ENCODE data around the gene STARD9. TPM values are rescaled to one million over a fixed set of nuclear protein-coding genes. Genes with fewer than 3 reads are reported as not detected.

The STARD9 gene
- total and polyA plus RNA-seq, 2 of the 13 experiments (the other 11 are each of a cell fraction or from before 2014, with no cell fraction given), result 5.3 to 7.5 TPM

DNA sequence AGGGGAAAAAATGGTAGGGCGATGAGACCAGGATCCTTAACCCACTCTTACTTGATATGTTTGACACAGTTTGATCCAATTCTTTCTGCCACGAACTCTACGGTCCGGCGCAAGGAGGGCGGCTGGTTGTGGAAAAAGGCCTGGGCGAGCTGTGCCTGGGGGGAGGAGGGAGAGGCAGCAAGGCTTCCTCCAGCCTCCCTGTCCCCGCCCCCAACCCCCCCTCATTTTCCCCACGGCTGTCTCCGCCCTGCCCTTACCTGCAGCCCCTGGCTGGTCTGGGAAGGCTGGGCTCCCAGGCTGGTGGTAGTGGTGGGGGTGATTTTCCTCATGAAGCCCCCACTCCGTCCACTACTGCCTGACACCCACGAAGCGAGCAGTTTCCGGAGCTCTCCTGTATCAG, 153.6 kb downstream of the STARD9 start:
- Histone ChIP-seq H3K36me3 (replicated peaks in 1 of 2; ENCODE audit: control insufficient read depth in 1 of 2, insufficient read depth in 2 of 2, low read length in 2 of 2) (peaks cover 54 to 91% of the 10 kb centered on the region in 2 experiments), H3K4me1 (ENCODE audit: insufficient read depth, low read length) (no peaks in the 10 kb centered on the region), H2AFZ (ENCODE audit: low read length) (no peak overlapping the region), H4K20me1 (ENCODE audit: insufficient read depth, low read length) (no peaks in the 10 kb centered on the region), H3K9ac (ENCODE audit: insufficient read depth, low read depth, low read length) (no peak overlapping the region), H3K9me3 (ENCODE audit: low read length) (no peaks in the 10 kb centered on the region), H3K27me3 (ENCODE audit: control insufficient read depth in 1 of 2, insufficient read depth in 2 of 2, low read length in 2 of 2) (no peaks in the 10 kb centered on the region), H3K79me2 (ENCODE audit: insufficient read depth, low read length) (no peaks in the 10 kb centered on the region), H3K4me3 (replicated peaks in 1 of 3; ENCODE audit: insufficient read depth in 1 of 3, low read depth in 2 of 3, low read length in 3 of 3) (no peak overlapping the region), H3K4me2 (ENCODE audit: low read depth, low read length) (no peak overlapping the region), H3K27ac (ENCODE audit: extremely low read length, insufficient read depth, low read length) (no peak overlapping the region)
- ATAC-seq (no peak), DNase-seq (ENCODE audit: low spot score) (no peak), FAIRE-seq (no peak)
- WGBS (ENCODE audit: low lambda C conversion rate), result 98% methylated on average over 13 of the region's 14 CpGs
- BruUV-seq (replicated peaks), result no TSS peak
- in situ Hi-C loops (cut with HindIII; ENCODE audit: extremely low pct_ligation_motif_present, low pct_unique_long_range_greater_than_20kb), result no loop called here
- CTCF ChIA-PET (ENCODE audit: low intra/inter-chr PET ratio, low total read pairs), result no interaction called here
- intact Hi-C loops (cut with micrococcal nuclease; ENCODE audit: unreplicated experiment), result no loop called here
- POLR2A ChIA-PET, result no interaction called here
- TF ChIP-seq RBFOX2 (IDR thresholded peaks at IDR 0.05; ENCODE audit: low read depth, low read length) (peak; percentile 23; the same call in 1 of the 2 replicates), ZNF292 (CRISPR knock-in tag; IDR thresholded peaks at IDR 0.05; ENCODE audit: borderline replicate concordance, low read depth) (no peak)

DNA sequence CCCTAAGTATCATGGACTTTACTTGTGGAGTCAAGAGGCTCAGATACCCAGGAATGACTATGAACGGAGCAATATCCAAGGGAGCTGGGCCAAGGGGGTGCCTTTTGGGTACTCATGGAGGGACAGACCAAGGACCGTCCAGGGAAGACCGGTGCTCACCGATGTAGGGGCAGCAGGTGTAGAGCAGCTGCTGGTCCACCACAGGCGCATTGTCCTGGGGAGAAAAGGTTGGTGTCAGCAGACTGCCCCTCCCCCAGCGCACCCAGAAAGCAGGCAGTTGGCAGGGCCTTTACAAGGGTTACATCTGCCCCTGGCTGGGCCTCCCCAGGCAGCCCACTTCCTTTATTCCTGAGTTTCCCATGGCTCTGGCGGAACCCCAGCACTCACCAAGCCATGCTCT, 154.0 kb downstream of the STARD9 start:
- Histone ChIP-seq H3K4me3 (replicated peaks in 1 of 3; ENCODE audit: insufficient read depth in 1 of 3, low read depth in 2 of 3, low read length in 3 of 3) (no peak overlapping the region), H3K4me2 (ENCODE audit: low read depth, low read length) (no peak overlapping the region), H3K4me1 (ENCODE audit: insufficient read depth, low read length) (0 out of 2 replicates have a peak, but pooled peaks cover 4% of the 10 kb centered on the region), H3K9ac (ENCODE audit: insufficient read depth, low read depth, low read length) (no peak overlapping the region), H3K27ac (ENCODE audit: extremely low read length, insufficient read depth, low read length) (no peak overlapping the region), H3K27me3 (ENCODE audit: control insufficient read depth in 1 of 2, insufficient read depth in 2 of 2, low read length in 2 of 2) (no peaks in the 10 kb centered on the region), H2AFZ (ENCODE audit: low read length) (no peak overlapping the region), H3K9me3 (ENCODE audit: low read length) (no peaks in the 10 kb centered on the region), H3K79me2 (ENCODE audit: insufficient read depth, low read length) (no peaks in the 10 kb centered on the region), H4K20me1 (ENCODE audit: insufficient read depth, low read length) (no peaks in the 10 kb centered on the region), H3K36me3 (replicated peaks in 1 of 2; ENCODE audit: control insufficient read depth in 1 of 2, insufficient read depth in 2 of 2, low read length in 2 of 2) (peaks cover 53 to 91% of the 10 kb centered on the region in 2 experiments)
- WGBS (ENCODE audit: low lambda C conversion rate), result 90% methylated on average over 6 of the region's 7 CpGs
- TF ChIP-seq STAG1 (CRISPR knock-in tag; IDR thresholded peaks at IDR 0.05) (no peak), ZNF547 (CRISPR knock-in tag; IDR thresholded peaks at IDR 0.05) (no peak), CC2D1A (CRISPR knock-in tag; IDR thresholded peaks at IDR 0.05) (no peak), ZNF383 (CRISPR knock-in tag; IDR thresholded peaks at IDR 0.05; ENCODE audit: borderline replicate concordance) (no peak), U2AF1 (optimal IDR thresholded peaks at IDR 0.05; ENCODE audit: low read depth, low read length) (no peak), HNRNPK (IDR thresholded peaks at IDR 0.05; ENCODE audit: low read depth, low read length, poor library complexity, severe bottlenecking) (no peak), SRSF1 (optimal IDR thresholded peaks at IDR 0.05; ENCODE audit: low read depth, low read length) (no peak), CHD4 (IDR thresholded peaks at IDR 0.05; ENCODE audit: borderline replicate concordance, low read length) (no peak), ATF4 (CRISPR knock-in tag; IDR thresholded peaks at IDR 0.05) (no peak), ZNF550 (CRISPR knock-in tag; IDR thresholded peaks at IDR 0.05; ENCODE audit: borderline replicate concordance) (no peak), CBX1 (IDR thresholded peaks at IDR 0.05; ENCODE audit: low read depth) (no peak), ZNF724P (CRISPR knock-in tag; IDR thresholded peaks at IDR 0.05; ENCODE audit: borderline replicate concordance) (no peak), SMYD3 (CRISPR knock-in tag; IDR thresholded peaks at IDR 0.05) (no peak)
- TF ChIP-seq, protein P1, sequence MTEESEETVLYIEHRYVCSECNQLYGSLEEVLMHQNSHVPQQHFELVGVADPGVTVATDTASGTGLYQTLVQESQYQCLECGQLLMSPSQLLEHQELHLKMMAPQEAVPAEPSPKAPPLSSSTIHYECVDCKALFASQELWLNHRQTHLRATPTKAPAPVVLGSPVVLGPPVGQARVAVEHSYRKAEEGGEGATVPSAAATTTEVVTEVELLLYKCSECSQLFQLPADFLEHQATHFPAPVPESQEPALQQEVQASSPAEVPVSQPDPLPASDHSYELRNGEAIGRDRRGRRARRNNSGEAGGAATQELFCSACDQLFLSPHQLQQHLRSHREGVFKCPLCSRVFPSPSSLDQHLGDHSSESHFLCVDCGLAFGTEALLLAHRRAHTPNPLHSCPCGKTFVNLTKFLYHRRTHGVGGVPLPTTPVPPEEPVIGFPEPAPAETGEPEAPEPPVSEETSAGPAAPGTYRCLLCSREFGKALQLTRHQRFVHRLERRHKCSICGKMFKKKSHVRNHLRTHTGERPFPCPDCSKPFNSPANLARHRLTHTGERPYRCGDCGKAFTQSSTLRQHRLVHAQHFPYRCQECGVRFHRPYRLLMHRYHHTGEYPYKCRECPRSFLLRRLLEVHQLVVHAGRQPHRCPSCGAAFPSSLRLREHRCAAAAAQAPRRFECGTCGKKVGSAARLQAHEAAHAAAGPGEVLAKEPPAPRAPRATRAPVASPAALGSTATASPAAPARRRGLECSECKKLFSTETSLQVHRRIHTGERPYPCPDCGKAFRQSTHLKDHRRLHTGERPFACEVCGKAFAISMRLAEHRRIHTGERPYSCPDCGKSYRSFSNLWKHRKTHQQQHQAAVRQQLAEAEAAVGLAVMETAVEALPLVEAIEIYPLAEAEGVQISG (CRISPR knock-in tag; IDR thresholded peaks at IDR 0.05), result no peak
- ATAC-seq (no peak), DNase-seq (ENCODE audit: low spot score) (no peak), FAIRE-seq (no peak)
- ChIA-PET POLR2A (no interaction called here), CTCF (ENCODE audit: low intra/inter-chr PET ratio, low total read pairs) (no interaction called here)
- intact Hi-C loops (cut with micrococcal nuclease; ENCODE audit: unreplicated experiment), result no loop called here
- BruUV-seq (replicated peaks), result no TSS peak
- in situ Hi-C loops (cut with HindIII; ENCODE audit: extremely low pct_ligation_motif_present, low pct_unique_long_range_greater_than_20kb), result no loop called here
